WTC11 (cell line): ENCODE measurements around the gene SLC44A1. TPM values are rescaled to one million over a fixed set of nuclear protein-coding genes. Genes with fewer than 3 reads are reported as not detected.

Source experiments
- ATAC-seq: fragments of 200-7000 bp; cut with Tn5 transposase; 2 replicates; pipeline ENCODE4 v1.10.0; 2021; ENCODE audit warnings: mild to moderate bottlenecking, moderate library complexity
- CTCF ChIA-PET: fragments of 300-600 bp; sonication (Branson Sonifier 250); formaldehyde crosslinking; loops from one replicate; lab custom pipeline; 2021; ENCODE audit warnings: antibody characterized with exemption; lab: Charles Lee
- POLR2A ChIA-PET: fragments of 350-600 bp; sonication (Branson Sonifier 250); formaldehyde crosslinking; loops from one replicate; lab custom pipeline; 2021; ENCODE audit warnings: antibody characterized with exemption; lab: Charles Lee
- DNase-seq: peaks from one replicate; pipeline ENCODE4 v3.0.0; 2021; ENCODE audit warnings: low spot score
- H3K27ac Mint-ChIP-seq: 2 replicates; pipeline ENCODE4 v1.8.0; 2021; ENCODE audit warnings: mixed read lengths
- H3K27me3 Mint-ChIP-seq: 2 replicates; pipeline ENCODE4 v1.8.0; 2021; ENCODE audit warnings: low read depth, mild to moderate bottlenecking, moderate library complexity, mixed read lengths
- H3K36me3 Mint-ChIP-seq: 2 replicates; pipeline ENCODE4 v1.8.0; 2021; ENCODE audit warnings: mixed read lengths
- H3K4me1 Mint-ChIP-seq: 2 replicates; pipeline ENCODE4 v1.8.0; 2022; ENCODE audit warnings: mixed read lengths
- H3K4me3 Mint-ChIP-seq: 2 replicates; pipeline ENCODE4 v1.8.0; 2021; ENCODE audit warnings: mild to moderate bottlenecking, moderate library complexity, mixed read lengths
- H3K9me3 Mint-ChIP-seq: 2 replicates; pipeline ENCODE4 v1.8.0; 2021; ENCODE audit warnings: mixed read lengths
- E2F4 ChIP-seq: sonication (generic); formaldehyde crosslinking; IDR thresholded peaks from 2 replicates; pipeline ENCODE4 v1.8.1; 2022; ENCODE audit warnings: low read depth, mild to moderate bottlenecking, moderate library complexity, missing genetic modification reagents, borderline replicate concordance
- IRF2 ChIP-seq: sonication (generic); formaldehyde crosslinking; IDR thresholded peaks from 2 replicates; pipeline ENCODE4 v1.8.0; 2022; ENCODE audit warnings: low read depth, missing genetic modification reagents, borderline replicate concordance
- NFYB ChIP-seq: sonication (generic); formaldehyde crosslinking; conservative IDR thresholded peaks from 2 replicates; pipeline ENCODE4 v1.8.0; 2022; ENCODE audit warnings: low read depth, missing genetic modification reagents
- NR1H2 ChIP-seq: sonication (generic); formaldehyde crosslinking; IDR thresholded peaks from 2 replicates; pipeline ENCODE4 v1.9.0; 2021; ENCODE audit warnings: mild to moderate bottlenecking, moderate library complexity, missing genetic modification reagents
- RELA ChIP-seq: sonication (generic); formaldehyde crosslinking; IDR thresholded peaks from 2 replicates; pipeline ENCODE4 v1.8.1; 2022; ENCODE audit warnings: missing genetic modification reagents, mild to moderate bottlenecking, borderline replicate concordance
- ZMAT4 ChIP-seq: fragments of 250-450 bp; sonication (Bioruptor Pico); IDR thresholded peaks from 2 replicates; pipeline ENCODE4 v1.9.0; 2021; ENCODE audit warnings: mild to moderate bottlenecking
- ZNF425 ChIP-seq: fragments of 250-450 bp; sonication (Bioruptor Pico); conservative IDR thresholded peaks from 2 replicates; pipeline ENCODE4 v1.9.0; 2021; ENCODE audit warnings: mild to moderate bottlenecking
- ZNF532 ChIP-seq: fragments of 250-450 bp; sonication (Bioruptor Pico); IDR thresholded peaks from 2 replicates; pipeline ENCODE4 v1.9.0; 2021; ENCODE audit warnings: mild to moderate bottlenecking, borderline replicate concordance
- total RNA-seq: library from RNA; stranded (reverse); gene quantifications from 3 replicates; pipeline ENCODE4 v1.2.3, GENCODE V29; 2021
- TF ChIP-seq, protein P1 (sequence below): sonication (generic); formaldehyde crosslinking; IDR thresholded peaks from 2 replicates; pipeline ENCODE4 v1.8.0; 2023; ENCODE audit warnings: missing genetic modification reagents, mild to moderate bottlenecking, borderline replicate concordance
- TF ChIP-seq, protein P2 (sequence below): sonication (generic); formaldehyde crosslinking; IDR thresholded peaks from 2 replicates; pipeline ENCODE4 v1.8.1; 2023; ENCODE audit warnings: mild to moderate bottlenecking, missing genetic modification reagents

Gene SLC44A1
- total RNA-seq, 1 experiment from 2014 or later = 48.9 TPM

GRCh38 chr9:105205787-105206495 lies 38.5 kb upstream of the SLC44A1 start (continued):
- TF ChIP-seq, protein P1, sequence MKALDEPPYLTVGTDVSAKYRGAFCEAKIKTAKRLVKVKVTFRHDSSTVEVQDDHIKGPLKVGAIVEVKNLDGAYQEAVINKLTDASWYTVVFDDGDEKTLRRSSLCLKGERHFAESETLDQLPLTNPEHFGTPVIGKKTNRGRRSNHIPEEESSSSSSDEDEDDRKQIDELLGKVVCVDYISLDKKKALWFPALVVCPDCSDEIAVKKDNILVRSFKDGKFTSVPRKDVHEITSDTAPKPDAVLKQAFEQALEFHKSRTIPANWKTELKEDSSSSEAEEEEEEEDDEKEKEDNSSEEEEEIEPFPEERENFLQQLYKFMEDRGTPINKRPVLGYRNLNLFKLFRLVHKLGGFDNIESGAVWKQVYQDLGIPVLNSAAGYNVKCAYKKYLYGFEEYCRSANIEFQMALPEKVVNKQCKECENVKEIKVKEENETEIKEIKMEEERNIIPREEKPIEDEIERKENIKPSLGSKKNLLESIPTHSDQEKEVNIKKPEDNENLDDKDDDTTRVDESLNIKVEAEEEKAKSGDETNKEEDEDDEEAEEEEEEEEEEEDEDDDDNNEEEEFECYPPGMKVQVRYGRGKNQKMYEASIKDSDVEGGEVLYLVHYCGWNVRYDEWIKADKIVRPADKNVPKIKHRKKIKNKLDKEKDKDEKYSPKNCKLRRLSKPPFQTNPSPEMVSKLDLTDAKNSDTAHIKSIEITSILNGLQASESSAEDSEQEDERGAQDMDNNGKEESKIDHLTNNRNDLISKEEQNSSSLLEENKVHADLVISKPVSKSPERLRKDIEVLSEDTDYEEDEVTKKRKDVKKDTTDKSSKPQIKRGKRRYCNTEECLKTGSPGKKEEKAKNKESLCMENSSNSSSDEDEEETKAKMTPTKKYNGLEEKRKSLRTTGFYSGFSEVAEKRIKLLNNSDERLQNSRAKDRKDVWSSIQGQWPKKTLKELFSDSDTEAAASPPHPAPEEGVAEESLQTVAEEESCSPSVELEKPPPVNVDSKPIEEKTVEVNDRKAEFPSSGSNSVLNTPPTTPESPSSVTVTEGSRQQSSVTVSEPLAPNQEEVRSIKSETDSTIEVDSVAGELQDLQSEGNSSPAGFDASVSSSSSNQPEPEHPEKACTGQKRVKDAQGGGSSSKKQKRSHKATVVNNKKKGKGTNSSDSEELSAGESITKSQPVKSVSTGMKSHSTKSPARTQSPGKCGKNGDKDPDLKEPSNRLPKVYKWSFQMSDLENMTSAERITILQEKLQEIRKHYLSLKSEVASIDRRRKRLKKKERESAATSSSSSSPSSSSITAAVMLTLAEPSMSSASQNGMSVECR (CRISPR knock-in tag) = no peak

DNA sequence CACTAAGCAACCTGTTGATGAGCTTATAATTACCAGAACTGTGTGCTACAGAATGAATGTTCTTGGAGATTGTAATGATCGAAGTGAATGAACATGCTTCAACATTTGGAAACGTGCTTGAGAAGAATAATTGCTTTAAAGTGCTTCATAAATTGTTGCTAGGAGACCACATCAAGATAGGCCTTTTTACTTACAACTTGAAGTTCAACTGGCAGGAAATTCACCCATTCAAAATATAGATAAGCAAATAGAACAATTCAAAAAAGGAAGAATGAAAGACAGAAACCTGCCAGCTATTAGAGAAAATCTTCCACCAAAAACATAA lies 38.0 kb upstream of the SLC44A1 start:
- Mint-ChIP-seq H3K4me1 (no peaks in the 10 kb centered on the region), H3K27ac (no peak overlapping the region), H3K4me3 (no peak overlapping the region), H3K27me3 (no peaks in the 10 kb centered on the region), H3K9me3 (no peaks in the 10 kb centered on the region), H3K36me3 (no peaks in the 10 kb centered on the region; the same call in 1 of the 2 replicates)
- DNase-seq (no peak), ATAC-seq (no peak)
- POLR2A ChIA-PET = no interaction called here
- CTCF ChIA-PET = no interaction called here
- no peak for TF ChIP-seq ZMAT4

DNA sequence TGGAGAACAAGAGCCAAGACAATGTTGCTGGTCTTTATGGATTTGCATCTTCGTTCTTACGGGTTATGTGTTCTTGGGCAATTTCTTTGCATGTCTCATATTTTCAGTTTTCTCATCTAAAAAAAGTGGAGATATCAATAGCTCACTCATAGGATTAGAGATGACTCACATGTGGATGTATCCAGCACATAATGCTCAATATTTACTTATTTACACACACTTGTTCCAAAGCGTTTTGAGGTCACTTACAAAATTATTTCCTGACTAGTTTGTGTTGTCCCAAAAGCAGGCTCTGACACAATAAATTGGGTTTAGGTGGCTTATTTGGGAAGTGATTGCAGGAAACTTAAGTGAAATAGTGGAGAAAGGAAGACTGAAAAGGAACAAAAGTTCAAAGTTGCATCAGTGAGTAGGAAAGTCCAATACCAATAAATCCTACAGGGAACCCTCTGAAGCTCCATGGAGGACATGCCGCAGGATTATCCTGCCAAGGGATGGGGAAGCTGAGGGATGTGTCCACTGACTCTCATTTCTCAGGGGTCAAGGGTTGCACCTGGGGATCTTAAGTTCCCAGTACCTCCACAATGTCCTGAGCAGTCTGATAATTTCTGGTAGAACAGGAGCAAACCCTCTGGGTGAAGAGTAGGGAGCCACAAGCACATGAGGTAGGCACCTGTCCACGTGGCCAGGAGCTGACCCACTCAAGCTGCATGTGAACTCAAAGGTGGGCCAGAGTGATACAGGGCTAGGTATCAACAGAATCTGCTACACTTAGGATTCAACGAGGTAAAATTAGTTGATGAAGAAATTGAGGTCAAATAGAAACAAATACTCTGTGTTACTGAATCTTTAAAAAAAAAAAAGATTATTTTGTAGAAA lies 37.4 kb upstream of the SLC44A1 start:
- Mint-ChIP-seq H3K27me3 (no peaks in the 10 kb centered on the region), H3K36me3 (no peaks in the 10 kb centered on the region; the same call in 1 of the 2 replicates), H3K27ac (no peak overlapping the region), H3K4me3 (no peak overlapping the region), H3K9me3 (no peaks in the 10 kb centered on the region), H3K4me1 (no peaks in the 10 kb centered on the region)
- TF ChIP-seq E2F4 (CRISPR knock-in tag) (no peak), ZNF532 (CRISPR knock-in tag) (no peak), NR1H2 (no peak), NFYB (CRISPR knock-in tag) (no peak), IRF2 (CRISPR knock-in tag) (no peak), ZNF425 (CRISPR knock-in tag) (no peak), RELA (CRISPR knock-in tag) (no peak)
- TF ChIP-seq, protein P2, sequence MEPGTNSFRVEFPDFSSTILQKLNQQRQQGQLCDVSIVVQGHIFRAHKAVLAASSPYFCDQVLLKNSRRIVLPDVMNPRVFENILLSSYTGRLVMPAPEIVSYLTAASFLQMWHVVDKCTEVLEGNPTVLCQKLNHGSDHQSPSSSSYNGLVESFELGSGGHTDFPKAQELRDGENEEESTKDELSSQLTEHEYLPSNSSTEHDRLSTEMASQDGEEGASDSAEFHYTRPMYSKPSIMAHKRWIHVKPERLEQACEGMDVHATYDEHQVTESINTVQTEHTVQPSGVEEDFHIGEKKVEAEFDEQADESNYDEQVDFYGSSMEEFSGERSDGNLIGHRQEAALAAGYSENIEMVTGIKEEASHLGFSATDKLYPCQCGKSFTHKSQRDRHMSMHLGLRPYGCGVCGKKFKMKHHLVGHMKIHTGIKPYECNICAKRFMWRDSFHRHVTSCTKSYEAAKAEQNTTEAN = no peak
- POLR2A ChIA-PET = no interaction called here
- no peak for ATAC-seq
- DNase-seq = no peak
- CTCF ChIA-PET = no interaction called here
